Transverse colon (tissue), 4 donors: ENCODE results near the gene TNFSF8. TPM values are rescaled to one million over a fixed set of nuclear protein-coding genes. Genes with fewer than 3 reads are reported as not detected.

ENCODE experiments used
- DNase-seq: peaks from one replicate; pipeline ENCODE4 v3.0.0-alpha.2; 2019
- H3K27ac ChIP-seq, 4 donors: fragments of 200-600 bp; sonication (generic); 2 replicates each; pipeline ENCODE4 v1.5.1; 2016 to 2018; ENCODE audit warnings: inconsistent platforms in 4 of 4
- H3K27me3 ChIP-seq: fragments of 200-600 bp; sonication (generic); 2 replicates; pipeline ENCODE4 v1.5.1; 2017; ENCODE audit warnings: inconsistent platforms
- H3K36me3 ChIP-seq, 4 donors: fragments of 200-600 bp; sonication (generic); 2 replicates each; pipeline ENCODE4 v1.5.1; 2017 to 2019; ENCODE audit warnings: inconsistent platforms in 4 of 4
- H3K4me1 ChIP-seq, 4 donors: fragments of 200-600 bp; sonication (generic); 2 replicates each; pipeline ENCODE4 v1.5.1; 2017 to 2020; ENCODE audit warnings: inconsistent platforms in 4 of 4
- H3K4me3 ChIP-seq, 4 donors: fragments of 200-600 bp; sonication (generic); 1 replicate in 1 of 4; 2 replicates in 3 of 4; pipeline versions ENCODE4 v1.5.1 to v1.6.1; 2017 to 2019; ENCODE audit warnings: inconsistent platforms in 4 of 4
- H3K9me3 ChIP-seq, 2 donors: fragments of 200-600 bp; sonication (generic); 2 replicates each; pipeline ENCODE4 v1.5.1; 2017 to 2019; ENCODE audit warnings: inconsistent platforms in 2 of 2
- CTCF ChIP-seq, 5 experiments: fragments of 200-600 bp in 3 of 5; fragments of 450-650 bp in 2 of 5; sonication (generic) in 3 of 5; IDR thresholded peaks; 1 replicate in 2 of 5; 2 replicates in 3 of 5; pipeline ENCODE4 v1.5.1; 2016 to 2017; ENCODE audit warnings: antibody characterized with exemption in 5 of 5, inconsistent platforms in 3 of 5, mild to moderate bottlenecking in 2 of 5, moderate library complexity in 1 of 5
- EP300 ChIP-seq: sonication (generic); formaldehyde crosslinking; IDR thresholded peaks from one replicate; pipeline ENCODE4 v1.6.1; 2017; ENCODE audit warnings: antibody characterized with exemption, low read depth
- POLR2A ChIP-seq: fragments of 450-650 bp; IDR thresholded peaks from one replicate; pipeline ENCODE4 v1.6.1; 2016; ENCODE audit warnings: antibody characterized with exemption, mild to moderate bottlenecking, moderate library complexity
- POLR2AphosphoS5 ChIP-seq, 3 donors: sonication (generic); formaldehyde crosslinking; IDR thresholded peaks; one replicate each; pipeline ENCODE4 v1.6.1; 2016; ENCODE audit warnings: antibody characterized with exemption in 3 of 3
- WGBS, 2 donors: methylation state at CpG; one replicate each; pipeline ENCODE4 v1.1.5; 2018; ENCODE audit warnings: low coverage in 1 of 2; 5-methylcytosine and 5-hydroxymethylcytosine counted together
- in situ Hi-C, 4 donors: fragments of 200-750 bp; cut with MboI; loops; one replicate each; pipeline versions ENCODE4 v1.15.0 to v1.15.1; 2017; ENCODE audit warnings: low sequenced_read_pairs in 3 of 4, low pct_ligation_motif_present in 1 of 4, low pct_unique_long_range_greater_than_20kb in 1 of 4
- intact Hi-C: fragments of 100-400 bp; cut with DNase I; formaldehyde crosslinking; loops from one replicate; pipeline ENCODE4 v1.15.1; 2023; ENCODE audit warnings: low total_unique reads
- total RNA-seq, 4 donors: library from RNA; depleted of rRNA; stranded (reverse); fragments of >200 nt; gene quantifications; one replicate each; pipeline ENCODE4 v1.1.0, GENCODE V29; 2016

Gene TNFSF8
- total RNA-seq, 4 donors from 2014 or later: 1.2 to 5.2 TPM; not detected in 2

- no peaks in the 10 kb centered on the region for H3K36me3 ChIP-seq
- no peak overlapping the region for H3K27ac ChIP-seq
- H3K9me3 ChIP-seq: no peaks in the 10 kb centered on the region
- peaks cover 0 to 8% (median 7%) of the 10 kb centered on the region in 4 donors for H3K4me1 ChIP-seq
- TF ChIP-seq CTCF (IDR thresholded peaks at IDR 0.05) (no peak), POLR2A (no peak), POLR2AphosphoS5 (IDR thresholded peaks at IDR 0.05) (no peak), EP300 (no peak)
- WGBS, 2 donors: 81 to 90% methylated on average over 5 of the region's 5 CpGs
- intact Hi-C loops (no loop called here), in situ Hi-C loops (no loop called here)
- DNase-seq: no peak
- no peaks in the 10 kb centered on the region for H3K27me3 ChIP-seq
- H3K4me3 ChIP-seq: no peak overlapping the region
Measured at GRCh38 chr9:114867327-114867726, 63.1 kb downstream of the TNFSF8 start.

DNA sequence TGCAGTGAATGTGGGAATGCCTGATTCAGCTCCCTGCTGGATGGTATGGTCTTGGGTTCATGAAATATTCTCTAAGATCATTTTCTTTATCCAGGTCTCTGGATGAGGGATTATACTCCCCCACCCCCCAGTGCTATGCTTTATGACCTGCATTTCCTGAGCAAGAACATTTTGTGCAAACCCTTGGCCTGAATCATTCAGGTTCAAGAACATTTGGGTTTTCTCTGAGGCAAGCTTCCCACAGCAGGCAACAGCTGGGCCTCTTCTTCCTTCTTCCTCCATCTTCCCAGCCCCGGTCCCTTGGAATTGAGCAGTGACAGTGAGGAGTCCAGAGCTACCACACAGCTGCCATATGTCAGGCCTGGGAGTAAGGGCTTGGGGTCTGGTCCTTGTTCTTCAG is 65.9 kb downstream of the TNFSF8 start:
- TF ChIP-seq CTCF (IDR thresholded peaks at IDR 0.05): no peak
- TF ChIP-seq EP300: no peak
- peak in 2 of 3 donors; percentile 9 to 11 for TF ChIP-seq POLR2AphosphoS5 (IDR thresholded peaks at IDR 0.05)
- Histone ChIP-seq H3K9me3 (no peaks in the 10 kb centered on the region), H3K36me3 (no peaks in the 10 kb centered on the region), H3K4me3 (no peak overlapping the region), H3K27me3 (no peaks in the 10 kb centered on the region), H3K27ac (no peak overlapping the region), H3K4me1 (no peaks in the 10 kb centered on the region)
- intact Hi-C loops (no loop called here), in situ Hi-C loops (no loop called here)
- 92 to 100% methylated on average over 1 of the region's 1 CpG for WGBS, 2 donors
- DNase-seq: no peak

GRCh38 chr9:114861922-114862605 is 68.3 kb downstream of the TNFSF8 start:
- H3K4me3 ChIP-seq: no peak overlapping the region
- no peaks in the 10 kb centered on the region for H3K9me3 ChIP-seq
- in situ Hi-C loops (no loop called here), intact Hi-C loops (no loop called here)
- H3K4me1 ChIP-seq: no peaks in the 10 kb centered on the region
- no peak overlapping the region for H3K27ac ChIP-seq
- H3K36me3 ChIP-seq: no peaks in the 10 kb centered on the region
- TF ChIP-seq POLR2AphosphoS5 (IDR thresholded peaks at IDR 0.05) (no peak), EP300 (no peak), CTCF (IDR thresholded peaks at IDR 0.05) (no peak), POLR2A (no peak)
- no peaks in the 10 kb centered on the region for H3K27me3 ChIP-seq
- no peak for DNase-seq
- WGBS, 2 donors: 86 to 96% methylated on average over 6 to 11 of the region's 11 CpGs

GRCh38 chr9:114861273-114861672 is 69.1 kb downstream of the TNFSF8 start:
- WGBS, 2 donors: 90 to 97% methylated on average over 5 of the region's 5 CpGs

More at GRCh38 chr9:114861273-114861672, 69.1 kb downstream of the TNFSF8 start:
- intact Hi-C loops (no loop called here), in situ Hi-C loops (no loop called here)
- TF ChIP-seq POLR2A: no peak
- TF ChIP-seq CTCF (IDR thresholded peaks at IDR 0.05): no peak
- no peak for TF ChIP-seq POLR2AphosphoS5 (IDR thresholded peaks at IDR 0.05)
- no peak for TF ChIP-seq EP300
- no peak overlapping the region for H3K4me3 ChIP-seq
- no peaks in the 10 kb centered on the region for H3K4me1 ChIP-seq
- H3K27ac ChIP-seq: no peak overlapping the region
- DNase-seq: no peak
- no peaks in the 10 kb centered on the region for H3K36me3 ChIP-seq
- no peaks in the 10 kb centered on the region for H3K27me3 ChIP-seq
- no peaks in the 10 kb centered on the region for H3K9me3 ChIP-seq
